Measurements from ENCODE around the gene RPSA.
"Not testable (repeated sequence)": the region's sequence is repeated elsewhere in the genome, so short reads cannot be mapped to it uniquely, and the experiment has no call there.

RPSA gene

DNA sequence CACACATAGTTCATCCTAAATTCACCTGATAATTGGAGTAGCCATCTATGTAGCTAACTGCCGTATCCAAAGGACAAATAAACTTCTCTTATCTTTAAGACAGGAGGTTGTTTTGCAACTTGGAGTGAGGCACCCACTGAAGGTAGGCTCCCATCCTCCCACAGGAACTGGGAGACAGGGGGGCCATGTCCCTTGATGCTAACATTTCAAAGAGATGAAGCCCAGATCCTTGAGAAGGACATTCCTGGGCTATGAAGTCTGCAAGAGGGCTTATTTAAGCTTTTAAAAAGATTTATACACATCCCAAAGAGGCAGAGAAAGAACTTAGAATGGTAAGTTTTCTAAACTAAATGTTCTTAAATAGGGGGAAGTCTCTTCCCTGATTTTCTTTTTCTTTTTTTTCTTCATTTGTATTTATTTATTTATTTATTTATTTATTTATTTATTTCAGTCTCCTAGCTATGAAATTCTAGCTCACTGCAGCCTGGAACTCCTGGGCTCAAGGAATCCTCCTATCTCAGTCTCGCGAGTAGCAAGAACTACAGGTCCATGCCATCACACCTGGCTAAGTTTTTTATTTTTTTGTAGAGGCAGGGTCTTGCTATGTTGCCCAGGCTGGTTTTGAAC, 48.2 kb downstream of the RPSA start:
- DNase-seq (ENCODE audit: low read depth, low spot score) = no peak

- no peak for DNase-seq (ENCODE audit: low read depth, low spot score)
Observed at GRCh38 chr3:39456159-39456558, 49.6 kb downstream of the RPSA start.

GRCh38 chr3:39457361-39457760, 50.8 kb downstream of the RPSA start:
- no peak for DNase-seq (ENCODE audit: low read depth, low spot score)

DNA sequence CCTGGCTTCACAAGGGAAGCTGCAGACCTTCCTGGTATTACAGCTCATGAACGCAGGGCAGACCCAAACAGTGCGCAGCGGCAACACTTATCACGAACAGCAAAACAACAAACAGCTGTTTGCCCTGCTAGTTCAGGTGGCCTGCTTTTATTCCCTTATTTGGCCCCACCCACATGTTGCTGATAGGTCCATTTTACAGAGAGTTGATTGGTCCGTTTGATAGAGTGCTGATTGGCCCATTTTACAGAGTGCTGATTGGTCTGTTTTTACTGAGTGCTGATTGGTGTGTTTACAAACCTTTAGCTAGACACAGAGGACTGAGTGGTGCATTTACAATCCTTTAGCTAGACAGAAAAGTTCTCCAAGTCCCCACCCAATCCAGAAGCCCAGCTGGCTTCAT, 52.1 kb downstream of the RPSA start:
- not testable (repeated sequence) for DNase-seq (ENCODE audit: low read depth, low spot score)

GRCh38 chr3:39460677-39461076, 54.2 kb downstream of the RPSA start:
- DNase-seq (ENCODE audit: low read depth, low spot score) = no peak

All from ELF-1 (cell line).